A549 (cell line): ENCODE data around the gene GAREM1. TPM values are rescaled to one million over a fixed set of nuclear protein-coding genes. Genes with fewer than 3 reads are reported as not detected.
A peak's percentile ranks its signal among the peaks of the same experiment; 100 is the strongest.

Experiments
- ATAC-seq, 2 experiments: fragments of 200-7000 bp in 1 of 2; fragments of >200 bp in 1 of 2; cut with Nextera tagmentation in 1 of 2; cut with Tn5 transposase in 1 of 2; 3 replicates each; pipeline versions ENCODE4 v1.8.0 to v1.9.1; 2018 to 2020; ENCODE audit warnings: mild to moderate bottlenecking in 1 of 2, moderate library complexity in 1 of 2
- CTCF ChIA-PET: fragments of 300-600 bp; sonication (Branson Sonifier 250); formaldehyde crosslinking; extraction: SDS; loops from one replicate; lab custom pipeline; 2021; ENCODE audit warnings: antibody characterized with exemption, inconsistent platforms; lab: Yijun Ruan, JAX
- POLR2A ChIA-PET: fragments of 350-600 bp; formaldehyde crosslinking; extraction: SDS; loops from one replicate; lab custom pipeline; 2021; ENCODE audit warnings: antibody characterized with exemption, inconsistent platforms; lab: Yijun Ruan, JAX
- DNase-seq, 2 experiments: peaks; one replicate each; pipeline versions ENCODE4 v3.0.0 to v3.0.0-alpha.2; 2011 to 2016; ENCODE audit warnings: low read depth in 1 of 2, low spot score in 1 of 2
- FAIRE-seq: peaks from 2 replicates; lab custom pipeline; 2011; peaks lifted over from hg19 to GRCh38; lab: Jason Lieb, UNC
- H3K27ac ChIP-seq, 2 experiments: fragments of >200 bp; sonication (Bioruptor Twin); formaldehyde crosslinking; 3 replicates each; pipeline ENCODE4 v1.5.1; 2016 to 2017
- H3K4me1 ChIP-seq: fragments of >200 bp; sonication (Bioruptor Twin); formaldehyde crosslinking; 3 replicates; pipeline ENCODE4 v1.6.1; 2016
- H3K4me2 ChIP-seq: fragments of >200 bp; sonication (Bioruptor Twin); formaldehyde crosslinking; 3 replicates; pipeline ENCODE4 v1.6.1; 2016
- H3K4me3 ChIP-seq: fragments of >200 bp; sonication (Bioruptor Twin); formaldehyde crosslinking; 3 replicates; pipeline ENCODE4 v1.5.1; 2016
- H3K9me3 ChIP-seq: fragments of >200 bp; sonication (Bioruptor Twin); formaldehyde crosslinking; 3 replicates; pipeline ENCODE4 v1.6.1; 2016
- CEBPB ChIP-seq, 2 experiments: fragments of >200 bp in 1 of 2; sonication (Bioruptor Twin) in 1 of 2; formaldehyde crosslinking in 1 of 2; IDR thresholded peaks; 2 replicates each; pipeline ENCODE4 v1.6.1; 2012 to 2016
- CHD2 ChIP-seq: fragments of 150-350 bp; IDR thresholded peaks from 2 replicates; pipeline ENCODE4 v1.6.1; 2014; ENCODE audit warnings: low read length; ENCODE audit not compliant: partially characterized antibody
- CHD4 ChIP-seq: fragments of 200-600 bp; sonication (generic); IDR thresholded peaks from 2 replicates; pipeline ENCODE4 v1.6.1; 2016; ENCODE audit warnings: antibody characterized with exemption, mild to moderate bottlenecking, borderline replicate concordance
- FOSL2 ChIP-seq, 2 experiments: fragments of 450-650 bp in 1 of 2; fragments of >200 bp in 1 of 2; sonication (Bioruptor Twin) in 1 of 2; formaldehyde crosslinking; IDR thresholded peaks; 2 replicates each; pipeline versions ENCODE4 v1.5.0 to v1.6.1; 2016 to 2020; ENCODE audit warnings: mild to moderate bottlenecking in 1 of 2, moderate library complexity in 1 of 2
- FOXS1 ChIP-seq: fragments of 250-450 bp; sonication (Bioruptor Pico); IDR thresholded peaks from 2 replicates; pipeline ENCODE4 v1.5.0; 2020; ENCODE audit warnings: mild to moderate bottlenecking, moderate library complexity
- JUN ChIP-seq, 2 experiments: fragments of >200 bp; sonication (Bioruptor Twin); formaldehyde crosslinking; IDR thresholded peaks; 2 replicates in 1 of 2; 3 replicates in 1 of 2; pipeline ENCODE4 v1.6.1; 2016 to 2017
- KDM5A ChIP-seq: fragments of 200-600 bp; sonication (generic); IDR thresholded peaks from 2 replicates; pipeline ENCODE4 v1.6.1; 2016; ENCODE audit warnings: antibody characterized with exemption, mild to moderate bottlenecking
- NFE2L2 ChIP-seq: fragments of 150-350 bp; conservative IDR thresholded peaks from 2 replicates; pipeline ENCODE4 v1.6.1; 2014; ENCODE audit warnings: low read length
- PHF8 ChIP-seq: fragments of 200-600 bp; sonication (generic); IDR thresholded peaks from 2 replicates; pipeline ENCODE4 v1.6.1; 2016; ENCODE audit warnings: low read depth, mild to moderate bottlenecking, antibody characterized with exemption, moderate library complexity, borderline replicate concordance
- POLR2A ChIP-seq: IDR thresholded peaks from 2 replicates; pipeline ENCODE4 v1.6.1; 2012; ENCODE audit warnings: mild to moderate bottlenecking, low read length
- RAD21 ChIP-seq, 2 experiments: fragments of >200 bp in 1 of 2; sonication (Bioruptor Twin) in 1 of 2; formaldehyde crosslinking in 1 of 2; IDR thresholded peaks in 1 of 2; conservative IDR thresholded peaks in 1 of 2; 2 replicates in 1 of 2; 3 replicates in 1 of 2; pipeline ENCODE4 v1.6.1; 2012 to 2018; ENCODE audit warnings: inconsistent platforms in 1 of 2
- SMC3 ChIP-seq: fragments of >200 bp; sonication (Bioruptor Twin); formaldehyde crosslinking; IDR thresholded peaks from 3 replicates; pipeline ENCODE4 v1.6.1; 2018; ENCODE audit warnings: inconsistent platforms
- TP53 ChIP-seq: fragments of 250-450 bp; sonication (Bioruptor Pico); IDR thresholded peaks from 2 replicates; pipeline ENCODE4 v1.5.0; 2021; ENCODE audit warnings: mild to moderate bottlenecking, moderate library complexity
- WGBS: methylation state at CpG from one replicate; pipeline ENCODE4 v1.1.6; 2017; ENCODE audit errors: missing lambda C conversion rate; 5-methylcytosine and 5-hydroxymethylcytosine counted together
- polyA minus RNA-seq: library from RNA; depleted of rRNA, polyadenylated mRNA; stranded (reverse); fragments of >200 nt; gene quantifications from 2 replicates; pipeline ENCODE4 v1.2.3, GENCODE V29; 2011; rRNA and poly(A)+ RNA removed
- polyA plus RNA-seq, 4 experiments: library from polyadenylated mRNA; depleted of rRNA in 3 of 4; stranded (reverse); fragments of >200 nt; fragmentation: RNase III in 1 of 4; extraction: RNeasy Plus Mini Kit Qiagen cat#74134 plus additional on column Dnase treatment in 1 of 4; gene quantifications; 2 replicates in 3 of 4; 3 replicates in 1 of 4; pipeline ENCODE4 v1.2.3, GENCODE V29; 2011 to 2017
- TF ChIP-seq, protein P1 (sequence below): fragments of >200 bp; sonication (Bioruptor Twin); formaldehyde crosslinking; IDR thresholded peaks from 3 replicates; pipeline ENCODE4 v1.6.1; 2016
- TF ChIP-seq, protein P2 (sequence below): fragments of >200 bp; sonication (Bioruptor Twin); formaldehyde crosslinking; IDR thresholded peaks from 2 replicates; pipeline ENCODE4 v1.6.1; 2016
- TF ChIP-seq, protein P3 (sequence below): fragments of 150-350 bp; IDR thresholded peaks from 2 replicates; pipeline ENCODE4 v1.6.1; 2014; ENCODE audit warnings: low read depth, mild to moderate bottlenecking, low read length
- TF ChIP-seq, protein P4 (sequence below): fragments of 200-600 bp; sonication (generic); IDR thresholded peaks from 2 replicates; pipeline ENCODE4 v1.6.1; 2016; ENCODE audit warnings: antibody characterized with exemption, mild to moderate bottlenecking, moderate library complexity
- TF ChIP-seq, protein P5 (sequence below): IDR thresholded peaks from 2 replicates; pipeline ENCODE4 v1.6.1; 2012
- TF ChIP-seq, protein P6 (sequence below): fragments of >200 bp; sonication (Bioruptor Twin); formaldehyde crosslinking; IDR thresholded peaks from 3 replicates; pipeline ENCODE4 v1.5.1; 2016
- TF ChIP-seq, protein P7 (sequence below): fragments of 250-450 bp; sonication (Bioruptor Pico); IDR thresholded peaks from 2 replicates; pipeline ENCODE4 v1.5.0; 2020; ENCODE audit warnings: low read depth, mild to moderate bottlenecking, moderate library complexity

GAREM1 gene
- polyA plus RNA-seq (2011; rRNA removed) (5.0 and 6.5 TPM in 2 replicates), polyA plus RNA-seq (2017; fragmentation: RNase III; extraction: RNeasy Plus Mini Kit Qiagen cat#74134 plus additional on column Dnase treatment) (1.0 to 1.3 TPM (median 1.3 TPM) in 3 replicates), polyA minus RNA-seq (8.7 and 11.9 TPM in 2 replicates)
- 1.2 and 1.8 TPM in 2 replicates for polyA plus RNA-seq (2012; cell fraction: cytosol; rRNA removed)
- 1.2 and 1.3 TPM in 2 replicates for polyA plus RNA-seq (2012; cell fraction: nucleus; rRNA removed)

DNA sequence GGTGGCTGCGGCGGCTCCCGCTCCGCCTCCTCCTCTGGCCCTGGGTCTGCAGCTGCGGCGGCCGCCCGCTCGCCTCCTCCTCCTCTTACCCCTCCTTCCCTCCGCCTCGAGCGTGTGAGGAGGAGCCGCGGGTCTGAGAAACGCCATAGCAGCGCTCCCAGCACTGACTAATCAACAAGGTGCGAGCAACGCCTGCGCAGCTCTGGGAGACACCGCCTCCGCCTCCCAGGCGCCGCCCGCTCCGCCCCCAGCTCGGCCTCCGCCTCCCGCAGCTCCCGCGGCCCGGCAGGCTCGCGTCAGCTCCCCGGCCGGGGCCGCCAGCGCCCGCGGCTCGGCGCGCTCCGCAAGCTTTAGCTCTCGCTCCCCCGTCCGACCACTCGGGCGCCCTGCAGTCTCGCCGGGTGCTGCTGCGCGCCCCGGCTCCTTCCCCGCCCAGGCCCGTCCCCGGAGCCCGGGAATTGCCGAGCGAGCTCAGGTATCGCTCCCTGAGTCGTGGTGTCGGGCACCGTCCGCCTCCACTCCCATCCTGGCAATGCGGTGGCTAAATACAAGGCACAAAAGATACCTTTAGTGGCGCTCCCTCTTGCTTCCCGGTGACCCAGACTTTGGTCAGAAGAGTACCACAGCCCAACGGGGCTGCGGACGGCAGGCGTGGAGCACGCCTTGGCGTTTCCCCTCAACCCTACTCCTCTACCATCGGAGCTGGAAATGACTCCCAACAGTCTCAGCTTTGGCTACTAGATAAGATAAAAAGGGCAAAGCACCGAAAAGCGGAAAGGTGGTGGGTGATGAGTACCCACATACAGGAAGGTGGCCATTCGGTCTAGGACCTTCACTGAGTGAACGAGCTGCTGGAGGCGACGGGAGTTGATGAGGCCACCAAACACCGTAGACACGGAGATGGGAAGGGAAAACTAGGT lies at the start of gene GAREM1:
Gene GAREM1 (minus strand): TSS at position 169 of the 920 bp plus-strand sequence. CDS start 454 bp downstream, outside the sequence.
- Histone ChIP-seq H3K4me2 (peak within 1 kb of the TSS; percentile 73), H3K4me3 (peak within 1 kb of the TSS; percentile 89), H3K27ac (peak within 1 kb of the TSS; percentile 82 to 93), H3K9me3 (no peaks in the 10 kb centered on the region), H3K4me1 (peaks cover 15% of the 10 kb centered on the region; the same call in 1 of the 3 replicates)
- DNase-seq (peak; percentile 56 to 92), ATAC-seq (peak; percentile 90 to 95), FAIRE-seq (no peak)
- ChIA-PET CTCF (interaction anchor here (0.6 to 8.4 kb wide), 39 partner anchors 9 to 404 kb away, joined by 3 to 89 read pairs (median 4); no protein-coding TSS in a partner anchor), POLR2A (interaction anchor here (0.6 to 2.6 kb wide), 11 partner anchors 85 to 199 kb away, joined by 3 to 19 read pairs (median 3); no protein-coding TSS in a partner anchor)
- 37% methylated on average over 15 of the region's 82 CpGs for WGBS
- TF ChIP-seq JUN (IDR thresholded peaks at IDR 0.05) (peak in 1 of 2 experiments; percentile 54; a peak in 1 of 5 replicates), TP53 (CRISPR knock-in tag) (no peak), RAD21 (conservative IDR thresholded peaks at IDR 0.05 in 1 of 2, IDR thresholded peaks at IDR 0.05 in 1 of 2) (peak; percentile 34 to 87), NFE2L2 (no peak), FOXS1 (CRISPR knock-in tag) (no peak), CHD2 (no peak), CHD4 (no peak), SMC3 (peak; percentile 83), PHF8 (no peak), FOSL2 (IDR thresholded peaks at IDR 0.05) (no peak), FOSL2 (CRISPR knock-in tag; IDR thresholded peaks at IDR 0.05) (peak; percentile 47; the same call in 1 of the 2 replicates), KDM5A (no peak), CEBPB (IDR thresholded peaks at IDR 0.05) (no peak), POLR2A (peak; percentile 73)
- TF ChIP-seq, protein P1, sequence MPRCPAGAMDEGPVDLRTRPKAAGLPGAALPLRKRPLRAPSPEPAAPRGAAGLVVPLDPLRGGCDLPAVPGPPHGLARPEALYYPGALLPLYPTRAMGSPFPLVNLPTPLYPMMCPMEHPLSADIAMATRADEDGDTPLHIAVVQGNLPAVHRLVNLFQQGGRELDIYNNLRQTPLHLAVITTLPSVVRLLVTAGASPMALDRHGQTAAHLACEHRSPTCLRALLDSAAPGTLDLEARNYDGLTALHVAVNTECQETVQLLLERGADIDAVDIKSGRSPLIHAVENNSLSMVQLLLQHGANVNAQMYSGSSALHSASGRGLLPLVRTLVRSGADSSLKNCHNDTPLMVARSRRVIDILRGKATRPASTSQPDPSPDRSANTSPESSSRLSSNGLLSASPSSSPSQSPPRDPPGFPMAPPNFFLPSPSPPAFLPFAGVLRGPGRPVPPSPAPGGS = 0 out of 3 replicates have a peak, but pooled peaks have one; percentile 40
- TF ChIP-seq, protein P2, sequence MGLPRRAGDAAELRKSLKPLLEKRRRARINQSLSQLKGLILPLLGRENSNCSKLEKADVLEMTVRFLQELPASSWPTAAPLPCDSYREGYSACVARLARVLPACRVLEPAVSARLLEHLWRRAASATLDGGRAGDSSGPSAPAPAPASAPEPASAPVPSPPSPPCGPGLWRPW = no peak
- TF ChIP-seq, protein P3, sequence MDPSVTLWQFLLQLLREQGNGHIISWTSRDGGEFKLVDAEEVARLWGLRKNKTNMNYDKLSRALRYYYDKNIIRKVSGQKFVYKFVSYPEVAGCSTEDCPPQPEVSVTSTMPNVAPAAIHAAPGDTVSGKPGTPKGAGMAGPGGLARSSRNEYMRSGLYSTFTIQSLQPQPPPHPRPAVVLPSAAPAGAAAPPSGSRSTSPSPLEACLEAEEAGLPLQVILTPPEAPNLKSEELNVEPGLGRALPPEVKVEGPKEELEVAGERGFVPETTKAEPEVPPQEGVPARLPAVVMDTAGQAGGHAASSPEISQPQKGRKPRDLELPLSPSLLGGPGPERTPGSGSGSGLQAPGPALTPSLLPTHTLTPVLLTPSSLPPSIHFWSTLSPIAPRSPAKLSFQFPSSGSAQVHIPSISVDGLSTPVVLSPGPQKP = no peak
- TF ChIP-seq, protein P4, sequence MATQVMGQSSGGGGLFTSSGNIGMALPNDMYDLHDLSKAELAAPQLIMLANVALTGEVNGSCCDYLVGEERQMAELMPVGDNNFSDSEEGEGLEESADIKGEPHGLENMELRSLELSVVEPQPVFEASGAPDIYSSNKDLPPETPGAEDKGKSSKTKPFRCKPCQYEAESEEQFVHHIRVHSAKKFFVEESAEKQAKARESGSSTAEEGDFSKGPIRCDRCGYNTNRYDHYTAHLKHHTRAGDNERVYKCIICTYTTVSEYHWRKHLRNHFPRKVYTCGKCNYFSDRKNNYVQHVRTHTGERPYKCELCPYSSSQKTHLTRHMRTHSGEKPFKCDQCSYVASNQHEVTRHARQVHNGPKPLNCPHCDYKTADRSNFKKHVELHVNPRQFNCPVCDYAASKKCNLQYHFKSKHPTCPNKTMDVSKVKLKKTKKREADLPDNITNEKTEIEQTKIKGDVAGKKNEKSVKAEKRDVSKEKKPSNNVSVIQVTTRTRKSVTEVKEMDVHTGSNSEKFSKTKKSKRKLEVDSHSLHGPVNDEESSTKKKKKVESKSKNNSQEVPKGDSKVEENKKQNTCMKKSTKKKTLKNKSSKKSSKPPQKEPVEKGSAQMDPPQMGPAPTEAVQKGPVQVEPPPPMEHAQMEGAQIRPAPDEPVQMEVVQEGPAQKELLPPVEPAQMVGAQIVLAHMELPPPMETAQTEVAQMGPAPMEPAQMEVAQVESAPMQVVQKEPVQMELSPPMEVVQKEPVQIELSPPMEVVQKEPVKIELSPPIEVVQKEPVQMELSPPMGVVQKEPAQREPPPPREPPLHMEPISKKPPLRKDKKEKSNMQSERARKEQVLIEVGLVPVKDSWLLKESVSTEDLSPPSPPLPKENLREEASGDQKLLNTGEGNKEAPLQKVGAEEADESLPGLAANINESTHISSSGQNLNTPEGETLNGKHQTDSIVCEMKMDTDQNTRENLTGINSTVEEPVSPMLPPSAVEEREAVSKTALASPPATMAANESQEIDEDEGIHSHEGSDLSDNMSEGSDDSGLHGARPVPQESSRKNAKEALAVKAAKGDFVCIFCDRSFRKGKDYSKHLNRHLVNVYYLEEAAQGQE = no peak
- TF ChIP-seq, protein P5, sequence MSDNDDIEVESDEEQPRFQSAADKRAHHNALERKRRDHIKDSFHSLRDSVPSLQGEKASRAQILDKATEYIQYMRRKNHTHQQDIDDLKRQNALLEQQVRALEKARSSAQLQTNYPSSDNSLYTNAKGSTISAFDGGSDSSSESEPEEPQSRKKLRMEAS = peak; percentile 30; the same call in 1 of the 2 replicates
- TF ChIP-seq, protein P6, sequence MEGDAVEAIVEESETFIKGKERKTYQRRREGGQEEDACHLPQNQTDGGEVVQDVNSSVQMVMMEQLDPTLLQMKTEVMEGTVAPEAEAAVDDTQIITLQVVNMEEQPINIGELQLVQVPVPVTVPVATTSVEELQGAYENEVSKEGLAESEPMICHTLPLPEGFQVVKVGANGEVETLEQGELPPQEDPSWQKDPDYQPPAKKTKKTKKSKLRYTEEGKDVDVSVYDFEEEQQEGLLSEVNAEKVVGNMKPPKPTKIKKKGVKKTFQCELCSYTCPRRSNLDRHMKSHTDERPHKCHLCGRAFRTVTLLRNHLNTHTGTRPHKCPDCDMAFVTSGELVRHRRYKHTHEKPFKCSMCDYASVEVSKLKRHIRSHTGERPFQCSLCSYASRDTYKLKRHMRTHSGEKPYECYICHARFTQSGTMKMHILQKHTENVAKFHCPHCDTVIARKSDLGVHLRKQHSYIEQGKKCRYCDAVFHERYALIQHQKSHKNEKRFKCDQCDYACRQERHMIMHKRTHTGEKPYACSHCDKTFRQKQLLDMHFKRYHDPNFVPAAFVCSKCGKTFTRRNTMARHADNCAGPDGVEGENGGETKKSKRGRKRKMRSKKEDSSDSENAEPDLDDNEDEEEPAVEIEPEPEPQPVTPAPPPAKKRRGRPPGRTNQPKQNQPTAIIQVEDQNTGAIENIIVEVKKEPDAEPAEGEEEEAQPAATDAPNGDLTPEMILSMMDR = peak; percentile 46
- TF ChIP-seq, protein P7, sequence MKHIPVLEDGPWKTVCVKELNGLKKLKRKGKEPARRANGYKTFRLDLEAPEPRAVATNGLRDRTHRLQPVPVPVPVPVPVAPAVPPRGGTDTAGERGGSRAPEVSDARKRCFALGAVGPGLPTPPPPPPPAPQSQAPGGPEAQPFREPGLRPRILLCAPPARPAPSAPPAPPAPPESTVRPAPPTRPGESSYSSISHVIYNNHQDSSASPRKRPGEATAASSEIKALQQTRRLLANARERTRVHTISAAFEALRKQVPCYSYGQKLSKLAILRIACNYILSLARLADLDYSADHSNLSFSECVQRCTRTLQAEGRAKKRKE (CRISPR knock-in tag) = no peak
